Cardiac fibroblast (primary cell): ENCODE measurements around the gene ATP6V1C2.
A peak's percentile ranks its signal among the peaks of the same experiment; 100 is the strongest.

Experiments used
- DNase-seq, 2 donors: peaks; one replicate each; pipeline versions ENCODE4 v3.0.0 to v3.0.0-alpha.2; 2010; ENCODE audit warnings: low read depth in 2 of 2
- H3K4me3 ChIP-seq, 2 donors: replicated peaks in 1 of 2; 1 replicate in 1 of 2; 2 replicates in 1 of 2; pipeline ENCODE4 v1.5.1; 2011; ENCODE audit warnings: low read depth in 2 of 2, low read length in 2 of 2, mild to moderate bottlenecking in 2 of 2, moderate library complexity in 1 of 2
- CTCF ChIP-seq: IDR thresholded peaks from one replicate; pipeline ENCODE4 v1.5.1; 2011; ENCODE audit warnings: low read depth, mild to moderate bottlenecking, low read length, inconsistent platforms

The ATP6V1C2 gene

GRCh38 chr2:10688921-10689807 lies 32.3 kb upstream of the ATP6V1C2 start:
- peak overlapping the region; percentile 100 for H3K4me3 ChIP-seq

GRCh38 chr2:10691521-10691920 lies 29.9 kb upstream of the ATP6V1C2 start:
- DNase-seq = no peak
- H3K4me3 ChIP-seq = no peak overlapping the region
- no peak for TF ChIP-seq CTCF

More at GRCh38 chr2:10688921-10689807, 32.3 kb upstream of the ATP6V1C2 start:
- peak in 1 of 2 donors; percentile 20 for DNase-seq
- no peak for TF ChIP-seq CTCF

GRCh38 chr2:10700078-10700803 lies 21.2 kb upstream of the ATP6V1C2 start:
- no peak for TF ChIP-seq CTCF
- no peak overlapping the region for H3K4me3 ChIP-seq
- DNase-seq = no peak

DNA sequence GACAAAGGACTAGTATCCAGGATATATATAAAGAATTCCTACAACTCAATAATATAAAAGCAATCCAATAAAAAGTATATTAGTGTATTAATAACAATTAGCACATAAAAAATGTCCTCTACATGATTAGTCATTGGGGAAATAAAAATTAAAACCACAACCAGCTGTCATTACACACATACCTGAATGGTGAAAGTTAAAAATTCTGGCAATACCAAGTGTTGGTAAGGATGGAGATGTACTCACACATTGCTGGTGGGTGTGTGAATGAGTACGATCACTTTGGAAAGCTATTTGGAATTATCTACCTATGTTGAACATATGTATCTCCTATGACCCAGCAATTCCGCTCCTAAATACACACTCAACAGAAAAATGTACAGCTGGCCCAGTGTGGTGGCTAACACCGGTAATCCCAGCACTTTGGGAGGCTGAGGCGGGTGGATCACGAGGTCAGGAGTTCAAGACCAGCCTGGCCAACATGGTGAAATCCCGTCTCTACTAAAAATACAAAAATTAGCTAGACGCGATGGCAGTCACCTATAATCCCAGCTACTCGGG lies 17.3 kb upstream of the ATP6V1C2 start:
- TF ChIP-seq CTCF = no peak
- DNase-seq = no peak
- H3K4me3 ChIP-seq = no peak overlapping the region

DNA sequence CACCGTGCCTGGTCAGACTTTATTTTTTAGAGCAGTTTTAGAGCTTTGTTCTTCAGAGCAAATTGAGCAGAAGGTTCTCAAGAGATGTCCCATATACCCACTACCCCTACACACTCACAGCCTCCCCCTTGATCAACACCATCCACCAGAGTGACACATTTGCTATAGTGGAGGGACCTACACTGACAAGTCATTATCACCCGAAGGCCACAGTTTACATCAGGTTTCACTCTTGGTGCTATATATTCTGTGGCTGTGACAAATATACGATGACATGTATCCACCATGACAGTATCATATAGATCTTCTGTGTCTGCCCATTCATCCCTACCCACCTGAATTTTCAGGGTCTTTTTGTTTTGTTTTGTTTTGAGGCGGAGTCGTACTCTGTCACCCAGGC lies 15.4 kb upstream of the ATP6V1C2 start:
- TF ChIP-seq CTCF = no peak
- no peak overlapping the region for H3K4me3 ChIP-seq
- no peak for DNase-seq

DNA sequence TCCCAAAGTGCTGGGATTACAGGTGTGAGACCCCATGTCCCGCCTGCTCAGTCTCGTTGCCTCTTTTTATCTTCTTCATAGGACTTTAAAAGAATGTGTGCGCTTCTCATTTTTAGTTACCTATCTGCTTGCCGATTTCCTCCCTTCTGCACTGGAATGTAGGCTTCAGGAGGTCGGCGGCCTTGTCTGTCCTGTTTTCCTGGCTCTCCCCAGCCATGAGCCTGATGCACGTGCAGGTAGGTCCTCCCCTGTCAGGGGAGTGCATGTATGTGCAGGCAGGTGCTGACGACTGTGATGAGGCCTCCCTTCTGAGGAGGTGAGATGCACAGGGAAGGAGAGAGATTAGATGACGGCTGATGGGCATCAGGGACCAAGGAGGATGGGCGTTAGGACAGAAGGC lies 13.6 kb upstream of the ATP6V1C2 start:
- no peak for DNase-seq
- no peak overlapping the region for H3K4me3 ChIP-seq
- TF ChIP-seq CTCF = no peak
